Adrenal gland (tissue), 12 donors: ENCODE data around the gene PAX6. TPM values are rescaled to one million over a fixed set of nuclear protein-coding genes. Genes with fewer than 3 reads are reported as not detected.
"Not testable (repeated sequence)": the region's sequence is repeated elsewhere in the genome, so short reads cannot be mapped to it uniquely, and the experiment has no call there.

ENCODE experiments used
- DNase-seq, 7 donors: peaks; one replicate each; pipeline ENCODE4 v3.0.0-alpha.2; 2019 to 2020
- H3K27ac ChIP-seq, 5 donors: fragments of 200-600 bp; sonication (generic) in 4 of 5; 1 replicate in 3 of 5; 2 replicates in 2 of 5; pipeline versions ENCODE4 v1.5.1 to v1.8.0; 2016 to 2020; ENCODE audit warnings: mild to moderate bottlenecking in 1 of 5
- H3K27me3 ChIP-seq: fragments of 200-600 bp; 2 replicates; pipeline ENCODE4 v1.8.0; 2021
- H3K36me3 ChIP-seq, 2 donors: fragments of 200-600 bp; replicated peaks in 1 of 2; 1 replicate in 1 of 2; 2 replicates in 1 of 2; pipeline versions ENCODE4 v1.5.1 to v1.8.0; 2018 to 2022
- H3K4me1 ChIP-seq, 2 donors: fragments of 200-600 bp; replicated peaks in 1 of 2; 1 replicate in 1 of 2; 2 replicates in 1 of 2; pipeline versions ENCODE4 v1.5.1 to v1.8.0; 2018 to 2021
- H3K4me3 ChIP-seq, 4 donors: fragments of 200-600 bp; sonication (generic) in 3 of 4; one replicate each; pipeline ENCODE4 v1.5.1; 2016 to 2018
- H3K9me3 ChIP-seq, 3 donors: fragments of 200-600 bp; sonication (generic) in 1 of 3; replicated peaks in 1 of 3; 1 replicate in 2 of 3; 2 replicates in 1 of 3; pipeline versions ENCODE4 v1.5.1 to v1.8.0; 2016 to 2021
- CTCF ChIP-seq, 6 experiments: fragments of 450-650 bp in 4 of 6; fragments of 200-600 bp in 2 of 6; sonication (generic) in 1 of 6; IDR thresholded peaks; 1 replicate in 5 of 6; 2 replicates in 1 of 6; pipeline versions ENCODE4 v1.5.1 to v1.8.0; 2016 to 2021; ENCODE audit warnings: antibody characterized with exemption in 6 of 6, mild to moderate bottlenecking in 2 of 6, moderate library complexity in 1 of 6
- POLR2A ChIP-seq, 2 donors: fragments of 450-650 bp; IDR thresholded peaks; one replicate each; pipeline ENCODE4 v1.6.1; 2017; ENCODE audit warnings: antibody characterized with exemption in 2 of 2, mild to moderate bottlenecking in 2 of 2, moderate library complexity in 1 of 2
- WGBS, 4 donors: extraction: QIAGEN DNeasy Blood & Tissue Kit in 2 of 4; methylation state at CpG; one replicate each; pipeline versions ENCODE4 v1.1.5 to v1.1.7; 2013 to 2017; 5-methylcytosine and 5-hydroxymethylcytosine counted together
- intact Hi-C, 2 donors: fragments of 100-400 bp; cut with DNase I; formaldehyde crosslinking; loops; one replicate each; pipeline versions ENCODE4 v1.14.1 to v1.15.0; 2022 to 2023
- polyA plus RNA-seq, 3 donors: library from polyadenylated mRNA; stranded (reverse); fragments of 200-250 nt in 2 of 3; fragments of 350-450 nt in 1 of 3; fragmentation: Illumina TruSeq in 1 of 3; extraction: RNeasy Lipid Tissue Mini Kit (QIAGEN cat#74804) in 1 of 3; gene quantifications; one replicate each; pipeline ENCODE4 v1.2.3, GENCODE V29; 2013 to 2014
- total RNA-seq, 9 donors: library from RNA; depleted of rRNA in 4 of 9; stranded (reverse); fragments of >200 nt in 4 of 9; fragments of 120-200 nt in 1 of 9; fragmentation: NEBNext Ultra II Directional in 1 of 9; extraction: Animal tissue kit (Norgen Biotek cat#: 25700) in 1 of 9; gene quantifications; one replicate each; pipeline versions ENCODE4 v1.1.0 to v1.2.4, GENCODE V29; 2013 to 2023
- donor health status: healthy with polysubstance abuse.
- donor health status: Bipolar disorder and iron deficiency.
- donor health status: DM: yes; HTN: yes; CAD: no.
- donor health status: DM: no; HTN: no; CAD: no.
- donor health status: DM: no; HTN: no; CAD: no.
- donor health status: DM: yes; HTN: yes; CAD: no.

PAX6 gene
- total and polyA plus RNA-seq, 12 donors, result 0.08 to 3.7 (median 0.35) TPM; not detected in 3

- peaks cover 0 to 3% of the 10 kb centered on the region in 2 donors for H3K4me1 ChIP-seq
- H3K36me3 ChIP-seq, result no peaks in the 10 kb centered on the region
- WGBS, 4 donors, result 4 to 26% (median 21%) methylated on average over 1 of the region's 1 CpG
- intact Hi-C loops, result no loop called here
- H3K4me3 ChIP-seq, result no peak overlapping the region
- TF ChIP-seq CTCF (IDR thresholded peaks at IDR 0.05), result no peak
- no peak for TF ChIP-seq POLR2A (IDR thresholded peaks at IDR 0.05)
- H3K27ac ChIP-seq, result no peak overlapping the region
- no peaks in the 10 kb centered on the region for H3K9me3 ChIP-seq
- DNase-seq, result no peak
- no peaks in the 10 kb centered on the region for H3K27me3 ChIP-seq
Measured at GRCh38 chr11:31747581-31747980, 63.5 kb downstream of the PAX6 start.

- 95 to 99% (median 97%) methylated on average over 12 to 26 of the region's 26 CpGs for WGBS, 4 donors
- H3K9me3 ChIP-seq, H3K36me3 ChIP-seq, H3K27ac ChIP-seq, H3K4me1 ChIP-seq, intact Hi-C loops, DNase-seq, H3K4me3 ChIP-seq, H3K27me3 ChIP-seq: not testable (repeated sequence)
Measured at GRCh38 chr11:31740731-31741368, 70.3 kb downstream of the PAX6 start.

DNA sequence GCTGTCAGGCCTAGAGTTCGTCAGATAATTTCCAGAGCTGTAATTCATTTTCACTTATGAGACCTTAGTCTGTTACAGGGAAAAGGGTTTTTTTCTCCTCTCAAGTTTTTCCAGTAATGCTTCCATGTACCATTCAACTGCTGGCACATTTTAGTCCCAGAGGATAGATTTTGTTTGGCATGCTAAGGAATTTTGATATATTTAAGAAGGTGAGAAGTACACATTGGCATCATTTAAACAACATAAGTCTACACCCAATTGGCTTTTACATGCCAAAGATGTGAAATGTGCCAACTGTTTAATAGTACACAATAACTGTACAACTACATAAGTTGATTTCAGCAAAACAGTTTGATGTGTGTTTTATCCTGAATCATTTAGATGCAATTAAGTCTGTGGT is 71.0 kb downstream of the PAX6 start:
- no peaks in the 10 kb centered on the region for H3K36me3 ChIP-seq
- H3K27me3 ChIP-seq, result no peaks in the 10 kb centered on the region
- DNase-seq, result no peak
- no peaks in the 10 kb centered on the region for H3K4me1 ChIP-seq
- no peak overlapping the region for H3K4me3 ChIP-seq
- intact Hi-C loops, result no loop called here
- no peak for TF ChIP-seq POLR2A (IDR thresholded peaks at IDR 0.05)
- TF ChIP-seq CTCF (IDR thresholded peaks at IDR 0.05), result no peak
- 78 to 83% (median 81%) methylated on average over 1 of the region's 1 CpG for WGBS, 4 donors
- no peak overlapping the region for H3K27ac ChIP-seq
- H3K9me3 ChIP-seq, result no peaks in the 10 kb centered on the region
